ENCODE data around the gene PPM1H. TPM values are rescaled to one million over a fixed set of nuclear protein-coding genes. Genes with fewer than 3 reads are reported as not detected.

The PPM1H gene
- total and polyA plus RNA-seq, 2 of the 8 experiments (the other 6 are each of a cell fraction or from before 2014, with no cell fraction given), result 16.4 to 36.1 TPM

DNA sequence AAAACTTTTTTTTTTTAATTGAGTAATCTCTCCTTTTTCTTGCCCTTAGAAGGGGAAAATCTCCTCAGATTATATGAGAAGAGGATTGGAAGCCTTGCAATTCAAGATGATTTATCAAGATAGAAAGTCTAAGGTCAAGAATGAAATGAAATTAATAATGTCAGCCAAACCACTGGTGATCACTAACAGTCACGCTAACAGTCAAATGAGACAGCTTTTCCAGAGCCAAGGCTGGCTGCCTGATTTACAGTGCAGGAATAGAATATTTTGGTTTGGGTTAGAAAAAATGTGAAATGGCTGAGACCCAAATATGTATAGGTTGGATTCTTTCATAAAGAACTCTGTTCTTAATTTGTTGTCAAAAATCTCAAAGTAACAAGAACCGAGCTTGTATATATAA, 204.3 kb downstream of the PPM1H start:
- Histone ChIP-seq H3K14ac (ENCODE audit: insufficient read length) (no peak overlapping the region), H3K23me2 (ENCODE audit: low read depth, low read length) (no peaks in the 10 kb centered on the region), H2BK15ac (ENCODE audit: low read length) (no peak overlapping the region), H2AFZ (ENCODE audit: low read length) (no peak overlapping the region), H3K79me1 (ENCODE audit: low read depth, low read length) (no peaks in the 10 kb centered on the region), H3K79me2 (ENCODE audit: control insufficient read depth in 1 of 2, insufficient read depth in 2 of 2, low read length in 2 of 2) (peaks cover 2 to 3% of the 10 kb centered on the region in 2 experiments; a peak in 2 of 4 replicates), H2BK20ac (ENCODE audit: low read length) (no peak overlapping the region), H4K8ac (ENCODE audit: extremely low read depth, insufficient read depth, low read length) (no peak overlapping the region), H3K9me3 (ENCODE audit: insufficient read depth in 2 of 2, low read depth in 1 of 2, low read length in 1 of 2) (no peaks in the 10 kb centered on the region), H2BK5ac (ENCODE audit: low read depth, low read length) (no peak overlapping the region), H4K91ac (replicated peaks; ENCODE audit: insufficient read length, low read length) (no peak overlapping the region), H2BK120ac (replicated peaks; ENCODE audit: low read depth, low read length) (no peak overlapping the region), H3K9ac (replicated peaks in 1 of 4; ENCODE audit: extremely low read depth in 1 of 4, low read depth in 3 of 4, low read length in 3 of 4) (no peak overlapping the region), H3K4ac (replicated peaks; ENCODE audit: insufficient read length, low read depth, low read length) (no peak overlapping the region), H3K18ac (ENCODE audit: extremely low read depth, low read length) (no peak overlapping the region), H3K27me3 (replicated peaks in 1 of 4; ENCODE audit: control insufficient read depth in 3 of 4, extremely low read depth in 1 of 4, insufficient read depth in 3 of 4, low read length in 3 of 4) (no peaks in the 10 kb centered on the region), H3K56ac (replicated peaks; ENCODE audit: insufficient read length, low read depth, low read length) (no peak overlapping the region), H2AK5ac (ENCODE audit: low read depth, low read length) (no peak overlapping the region), H3K23ac (ENCODE audit: insufficient read length) (no peak overlapping the region), H4K20me1 (replicated peaks in 1 of 2; ENCODE audit: control insufficient read depth in 1 of 2, insufficient read depth in 2 of 2, low read length in 2 of 2) (no peaks in the 10 kb centered on the region), H3K36me3 (ENCODE audit: control insufficient read depth in 2 of 4, insufficient read depth in 4 of 4, low read length in 3 of 4) (no peaks in the 10 kb centered on the region), H3K4me1 (replicated peaks in 1 of 4; ENCODE audit: control insufficient read depth in 3 of 4, insufficient read depth in 4 of 4, low read length in 3 of 4) (peaks cover 7 to 17% (median 9%) of the 10 kb centered on the region in 4 experiments), H2BK12ac (ENCODE audit: low read depth, low read length) (no peak overlapping the region), H3K4me2 (ENCODE audit: insufficient read depth in 1 of 2, low read depth in 2 of 2, low read length in 2 of 2) (no peak overlapping the region), H4K5ac (ENCODE audit: insufficient read length, low read depth, low read length) (no peak overlapping the region), H3K4me3 (ENCODE audit: extremely low read depth in 1 of 4, insufficient read depth in 2 of 4, low read depth in 3 of 4, low read length in 4 of 4) (no peak overlapping the region), H3K27ac (ENCODE audit: low read depth, low read length) (no peak overlapping the region)
- ChIA-PET CTCF (ENCODE audit: partially characterized antibody) (no interaction called here), POLR2A (ENCODE audit: partially characterized antibody) (no interaction called here)
- no peak for FAIRE-seq
- DNase-seq (ENCODE audit: low read depth in 1 of 2, low spot score in 2 of 2), result no peak
- WGBS, 2 experiments (ENCODE audit: extremely low coverage in 1 of 2, insufficient coverage in 1 of 2, insufficient read length in 1 of 2, insufficient replicate concordance in 2 of 2, low coverage in 1 of 2, low lambda C conversion rate in 2 of 2, missing lambda C conversion rate in 1 of 2), result 89% methylated on average over 2 of the region's 2 CpGs; no CpG with 5 or more reads in 1 of the 2 experiments
- TF ChIP-seq KDM1A (IDR thresholded peaks at IDR 0.05; ENCODE audit: borderline replicate concordance, low read length), result no peak
- TF ChIP-seq CBX8 (IDR thresholded peaks at IDR 0.05; ENCODE audit: borderline replicate concordance, low read depth, low read length), result no peak
- no peak for TF ChIP-seq EZH2 (IDR thresholded peaks at IDR 0.05; ENCODE audit: low read depth, low read length, severe bottlenecking)
